Smooth muscle cell of trachea (primary cell): ENCODE results near the gene MBD3L2. TPM values are rescaled to one million over a fixed set of nuclear protein-coding genes. Genes with fewer than 3 reads are reported as not detected.

Experiments
- total RNA-seq: library from RNA; depleted of rRNA; stranded (reverse); fragments of >200 nt; gene quantifications from 2 replicates; pipeline ENCODE4 v1.2.1, GENCODE V29; 2014

Gene MBD3L2
- not detected in 2 replicates for total RNA-seq

DNA sequence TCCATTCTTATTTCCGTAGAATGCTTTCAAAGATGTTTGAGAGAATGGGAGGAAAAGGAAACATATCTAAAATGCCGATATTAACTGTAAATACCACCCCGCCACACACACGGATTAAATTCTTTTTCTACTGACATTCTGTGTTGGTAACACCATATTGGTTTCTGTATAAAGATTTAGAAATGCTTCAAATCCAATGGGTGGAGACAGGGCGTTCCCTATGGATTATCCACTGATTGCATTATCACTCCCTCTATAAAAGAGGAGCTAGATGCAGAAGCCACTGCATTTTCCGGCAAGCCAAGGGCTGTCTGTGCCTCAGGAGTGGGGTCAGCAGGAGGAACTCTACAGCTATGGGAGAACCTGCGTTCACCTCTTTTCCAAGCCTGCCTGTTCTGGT, at the start of gene MBD3L2:
Gene MBD3L2 (plus strand): TSS at position 301 of the 400 bp plus-strand sequence. CDS start 53 bp downstream, at position 354.

DNA sequence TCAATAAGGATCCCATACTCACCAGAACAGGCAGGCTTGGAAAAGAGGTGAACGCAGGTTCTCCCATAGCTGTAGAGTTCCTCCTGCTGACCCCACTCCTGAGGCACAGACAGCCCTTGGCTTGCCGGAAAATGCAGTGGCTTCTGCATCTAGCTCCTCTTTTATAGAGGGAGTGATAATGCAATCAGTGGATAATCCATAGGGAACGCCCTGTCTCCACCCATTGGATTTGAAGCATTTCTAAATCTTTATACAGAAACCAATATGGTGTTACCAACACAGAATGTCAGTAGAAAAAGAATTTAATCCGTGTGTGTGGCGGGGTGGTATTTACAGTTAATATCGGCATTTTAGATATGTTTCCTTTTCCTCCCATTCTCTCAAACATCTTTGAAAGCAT, 27.8 kb upstream of the MBD3L2 start, which contains the start of gene MBD3L2B:
Gene MBD3L2B (minus strand): TSS at position 101 of the 400 bp plus-strand sequence. CDS start 34 bp downstream, at position 67.

GRCh38 chr19:7030278-7030677, 18.8 kb upstream of the MBD3L2 start, which contains the start of gene MBD3L5:
MBD3L5 (plus strand) TSS chr19:7030578; CDS start chr19:7030612, 34 bp downstream.

GRCh38 chr19:7040079-7040478, 9.0 kb upstream of the MBD3L2 start, which contains the start of gene MBD3L4:
MBD3L4 (minus strand) TSS chr19:7040179; CDS start chr19:7040144, 35 bp downstream.

DNA sequence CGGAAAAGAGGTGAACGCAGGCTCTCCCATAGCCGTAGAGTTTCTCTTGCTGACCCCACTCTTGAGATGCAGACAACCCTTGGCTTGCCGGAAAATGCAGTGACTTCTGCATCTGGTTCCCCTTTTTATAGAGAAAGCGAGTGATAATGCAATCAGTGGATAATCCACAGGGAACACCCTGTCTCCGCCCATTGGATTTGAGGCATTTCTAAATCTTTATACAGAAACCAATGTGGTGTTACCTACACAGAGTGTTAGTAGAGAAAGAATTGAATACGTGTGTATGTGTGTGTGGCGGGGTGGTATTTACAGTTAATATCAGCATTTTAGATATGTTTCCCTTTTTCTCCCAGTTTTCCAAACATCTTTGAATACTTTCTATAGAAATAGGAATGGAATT, 9.5 kb downstream of the MBD3L2 start, which contains the start of gene MBD3L3:
Gene MBD3L3 (minus strand): TSS at position 101 of the 400 bp plus-strand sequence. CDS start 71 bp downstream, at position 30.

GRCh38 chr19:7069042-7069903, 20.2 kb downstream of the MBD3L2 start, which contains the start of gene ZNF557:
ZNF557 (plus strand) TSS chr19:7069703; CDS start chr19:7075075, 5,372 bp downstream.

Other genes starting within 250 kb of the MBD3L2 start
- gene ADGRE1, start 161.7 kb upstream of the MBD3L2 start, total RNA-seq: 0.17 TPM in 1 of 2 replicates, not detected in the other
- not detected in 2 replicates for gene MBD3L2B, start 27.9 kb upstream of the MBD3L2 start, total RNA-seq
- not detected in 2 replicates for gene MBD3L5, start 18.7 kb upstream of the MBD3L2 start, total RNA-seq
- not detected in 2 replicates for gene MBD3L4, start 9.1 kb upstream of the MBD3L2 start, total RNA-seq
- gene MBD3L3, start 9.4 kb downstream of the MBD3L2 start, total RNA-seq: not detected in 2 replicates
- 20.2 and 23.8 TPM in 2 replicates for gene ZNF557, start 20.4 kb downstream of the MBD3L2 start, total RNA-seq
- 10.9 and 30.6 TPM in 2 replicates for gene INSR, start 245.1 kb downstream of the MBD3L2 start, total RNA-seq